Ovary (tissue), 9 donors: ENCODE measurements around the gene SGPP1. TPM values are rescaled to one million over a fixed set of nuclear protein-coding genes. Genes with fewer than 3 reads are reported as not detected.
"Not testable (repeated sequence)": the region's sequence is repeated elsewhere in the genome, so short reads cannot be mapped to it uniquely, and the experiment has no call there.

ENCODE experiments used
- DNase-seq, 5 donors: peaks; one replicate each; pipeline ENCODE4 v3.0.0-alpha.2; 2019 to 2020
- H3K27ac ChIP-seq, 2 donors: fragments of 200-600 bp; one replicate each; pipeline versions ENCODE4 v1.5.1 to v1.8.0; 2019 to 2022
- H3K27me3 ChIP-seq: fragments of 200-600 bp; one replicate; pipeline ENCODE4 v1.8.0; 2022
- H3K36me3 ChIP-seq: fragments of 200-600 bp; sonication (generic); one replicate; pipeline ENCODE4 v1.5.1; 2019
- H3K4me1 ChIP-seq: one replicate; pipeline ENCODE4 v1.8.1; 2013; ENCODE audit warnings: mild to moderate bottlenecking, moderate library complexity; ENCODE audit not compliant: insufficient read depth
- H3K4me3 ChIP-seq: fragments of 200-600 bp; sonication (generic); one replicate; pipeline ENCODE4 v1.5.1; 2017
- H3K9me3 ChIP-seq, 2 donors: fragments of 200-600 bp in 1 of 2; sonication (generic) in 1 of 2; one replicate each; pipeline versions ENCODE4 v1.5.1 to v1.8.1; 2013 to 2019; ENCODE audit warnings: mild to moderate bottlenecking in 1 of 2, moderate library complexity in 1 of 2
- EP300 ChIP-seq: sonication (generic); formaldehyde crosslinking; IDR thresholded peaks from one replicate; pipeline ENCODE4 v1.6.1; 2017; ENCODE audit warnings: antibody characterized with exemption
- POLR2A ChIP-seq: fragments of 450-650 bp; IDR thresholded peaks from one replicate; pipeline ENCODE4 v1.6.1; 2017; ENCODE audit warnings: antibody characterized with exemption, mild to moderate bottlenecking, moderate library complexity
- WGBS, 3 donors: extraction: QIAGEN DNeasy Blood & Tissue Kit in 1 of 3; methylation state at CpG; one replicate each; pipeline versions ENCODE4 v1.1.5 to v1.1.7; 2013 to 2017; 5-methylcytosine and 5-hydroxymethylcytosine counted together
- intact Hi-C, 4 donors: fragments of 100-400 bp; cut with DNase I; formaldehyde crosslinking; loops; one replicate each; pipeline versions ENCODE4 v1.11.0 to v1.15.1; 2022 to 2023
- polyA plus RNA-seq, 2 donors: library from polyadenylated mRNA; stranded (reverse); fragments of 200-250 nt in 1 of 2; fragments of 350-450 nt in 1 of 2; fragmentation: Illumina TruSeq in 1 of 2; extraction: RNeasy Lipid Tissue Mini Kit (QIAGEN cat#74804) in 1 of 2; gene quantifications; one replicate each; pipeline ENCODE4 v1.2.3, GENCODE V29; 2013 to 2014
- total RNA-seq, 7 donors: library from RNA; depleted of rRNA in 2 of 7; stranded (reverse); fragments of >200 nt in 2 of 7; fragmentation: NEBNext Ultra II Directional in 3 of 7; extraction: Animal tissue kit (Norgen Biotek cat#: 25700) in 3 of 7; gene quantifications; one replicate each; pipeline versions ENCODE4 v1.1.0 to v1.2.4, GENCODE V29; 2016 to 2023
- TF ChIP-seq, protein P1 (sequence below), 3 donors: fragments of 450-650 bp in 2 of 3; fragments of 200-600 bp in 1 of 3; IDR thresholded peaks; one replicate each; pipeline versions ENCODE4 v1.5.1 to v1.8.0; 2016 to 2022; ENCODE audit warnings: antibody characterized with exemption in 3 of 3, mild to moderate bottlenecking in 1 of 3
- donor health status: DM: no; HTN: no; CAD: no; lungs with moderate emphysema.
- donor health status: DM: no; HTN: no; CAD: no.
- donor health status: Bipolar disorder and iron deficiency.
- donor health status: DM: yes; HTN: yes; CAD: no.
- donor health status: DM: no; HTN: no; CAD: no.
- donor health status: DM: yes; HTN: yes; CAD: no.

The SGPP1 gene
- total and polyA plus RNA-seq, 9 donors, result 7.6 to 18.4 (median 14.4) TPM

DNA sequence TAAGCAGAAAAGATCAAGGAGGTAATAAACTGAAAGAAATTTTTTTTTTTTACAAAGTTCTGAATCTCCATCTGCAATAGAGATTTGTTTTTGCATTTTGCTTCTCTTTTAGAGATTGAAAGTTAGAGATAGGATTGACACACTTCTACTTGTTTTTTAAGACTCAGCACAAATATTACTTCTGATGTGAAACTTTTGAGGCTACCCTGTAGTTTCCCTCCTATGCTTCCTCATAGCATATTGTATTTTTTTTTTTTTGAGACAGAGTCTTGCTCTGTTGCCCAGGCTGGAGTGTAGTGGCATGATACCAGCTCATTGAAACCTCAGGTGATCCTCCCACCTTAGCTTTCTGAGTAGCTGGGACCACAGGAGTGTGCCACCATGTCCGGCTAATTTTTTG, 32.1 kb upstream of the SGPP1 start:
- intact Hi-C loops, result no loop called here
- Histone ChIP-seq H3K27me3 (no peaks in the 10 kb centered on the region), H3K4me1 (no peaks in the 10 kb centered on the region), H3K27ac (no peak overlapping the region), H3K9me3 (no peaks in the 10 kb centered on the region), H3K4me3 (no peak overlapping the region), H3K36me3 (no peaks in the 10 kb centered on the region)
- DNase-seq, result no peak
- 93 to 100% (median 96%) methylated on average over 1 of the region's 1 CpG for WGBS, 3 donors
- TF ChIP-seq EP300 (no peak), POLR2A (no peak)
- TF ChIP-seq, protein P1, sequence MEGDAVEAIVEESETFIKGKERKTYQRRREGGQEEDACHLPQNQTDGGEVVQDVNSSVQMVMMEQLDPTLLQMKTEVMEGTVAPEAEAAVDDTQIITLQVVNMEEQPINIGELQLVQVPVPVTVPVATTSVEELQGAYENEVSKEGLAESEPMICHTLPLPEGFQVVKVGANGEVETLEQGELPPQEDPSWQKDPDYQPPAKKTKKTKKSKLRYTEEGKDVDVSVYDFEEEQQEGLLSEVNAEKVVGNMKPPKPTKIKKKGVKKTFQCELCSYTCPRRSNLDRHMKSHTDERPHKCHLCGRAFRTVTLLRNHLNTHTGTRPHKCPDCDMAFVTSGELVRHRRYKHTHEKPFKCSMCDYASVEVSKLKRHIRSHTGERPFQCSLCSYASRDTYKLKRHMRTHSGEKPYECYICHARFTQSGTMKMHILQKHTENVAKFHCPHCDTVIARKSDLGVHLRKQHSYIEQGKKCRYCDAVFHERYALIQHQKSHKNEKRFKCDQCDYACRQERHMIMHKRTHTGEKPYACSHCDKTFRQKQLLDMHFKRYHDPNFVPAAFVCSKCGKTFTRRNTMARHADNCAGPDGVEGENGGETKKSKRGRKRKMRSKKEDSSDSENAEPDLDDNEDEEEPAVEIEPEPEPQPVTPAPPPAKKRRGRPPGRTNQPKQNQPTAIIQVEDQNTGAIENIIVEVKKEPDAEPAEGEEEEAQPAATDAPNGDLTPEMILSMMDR (IDR thresholded peaks at IDR 0.05), result no peak

DNA sequence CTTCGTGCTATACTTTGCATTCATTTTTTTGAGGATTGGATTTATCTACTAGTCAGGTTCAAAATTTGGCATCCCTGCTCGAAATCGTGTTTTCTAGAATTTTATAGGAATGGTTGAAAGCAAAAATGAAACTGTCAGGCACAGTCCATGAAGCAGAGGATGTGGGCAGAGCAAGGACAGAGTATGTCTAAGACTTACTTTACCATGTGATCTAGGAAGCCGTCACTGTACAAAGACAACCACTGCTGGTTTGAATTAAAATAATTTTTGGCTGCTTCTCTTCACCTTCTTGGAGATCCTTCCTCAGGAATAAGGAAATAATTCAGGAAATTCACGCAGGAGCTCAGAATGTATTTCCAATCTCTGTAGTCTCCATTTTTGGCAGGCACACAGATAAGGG, 31.6 kb upstream of the SGPP1 start:
- DNase-seq, result no peak
- H3K36me3 ChIP-seq, result no peaks in the 10 kb centered on the region
- intact Hi-C loops, result no loop called here
- H3K4me3 ChIP-seq, result no peak overlapping the region
- H3K4me1 ChIP-seq, result no peaks in the 10 kb centered on the region
- WGBS, 3 donors, result 14 to 16% (median 15%) methylated on average over 5 of the region's 5 CpGs
- H3K27ac ChIP-seq, result no peak overlapping the region
- H3K9me3 ChIP-seq, result no peaks in the 10 kb centered on the region
- no peaks in the 10 kb centered on the region for H3K27me3 ChIP-seq
- TF ChIP-seq EP300 (no peak), POLR2A (no peak)
- TF ChIP-seq, protein P1 (IDR thresholded peaks at IDR 0.05), result no peak

DNA sequence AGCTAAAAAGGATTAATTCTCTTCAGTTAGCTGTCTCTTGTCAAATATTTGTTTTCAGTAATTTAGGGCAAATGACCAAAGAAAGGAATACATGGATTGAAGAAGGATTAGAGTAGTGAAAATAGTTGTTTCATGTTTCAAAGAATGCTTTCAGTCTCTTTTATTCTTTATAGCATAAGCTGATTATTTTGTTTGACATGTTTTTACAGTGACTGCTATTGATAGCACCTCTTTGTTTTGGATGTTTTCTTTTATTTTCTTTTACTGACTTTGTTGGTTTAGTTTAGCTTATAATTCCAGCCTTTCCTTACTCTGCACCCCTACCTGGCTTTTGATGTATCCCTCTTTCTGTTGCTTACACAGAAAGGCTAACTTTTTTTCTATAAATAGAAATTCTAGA, 29.3 kb upstream of the SGPP1 start:
- no peaks in the 10 kb centered on the region for H3K36me3 ChIP-seq
- intact Hi-C loops, result no loop called here
- H3K9me3 ChIP-seq, result no peaks in the 10 kb centered on the region
- no peak for DNase-seq
- H3K27ac ChIP-seq, result no peak overlapping the region
- TF ChIP-seq POLR2A, result no peak
- TF ChIP-seq, protein P1 (IDR thresholded peaks at IDR 0.05), result no peak
- TF ChIP-seq EP300, result no peak
- H3K4me3 ChIP-seq, result no peak overlapping the region
- H3K4me1 ChIP-seq, result no peaks in the 10 kb centered on the region
- no peaks in the 10 kb centered on the region for H3K27me3 ChIP-seq

DNA sequence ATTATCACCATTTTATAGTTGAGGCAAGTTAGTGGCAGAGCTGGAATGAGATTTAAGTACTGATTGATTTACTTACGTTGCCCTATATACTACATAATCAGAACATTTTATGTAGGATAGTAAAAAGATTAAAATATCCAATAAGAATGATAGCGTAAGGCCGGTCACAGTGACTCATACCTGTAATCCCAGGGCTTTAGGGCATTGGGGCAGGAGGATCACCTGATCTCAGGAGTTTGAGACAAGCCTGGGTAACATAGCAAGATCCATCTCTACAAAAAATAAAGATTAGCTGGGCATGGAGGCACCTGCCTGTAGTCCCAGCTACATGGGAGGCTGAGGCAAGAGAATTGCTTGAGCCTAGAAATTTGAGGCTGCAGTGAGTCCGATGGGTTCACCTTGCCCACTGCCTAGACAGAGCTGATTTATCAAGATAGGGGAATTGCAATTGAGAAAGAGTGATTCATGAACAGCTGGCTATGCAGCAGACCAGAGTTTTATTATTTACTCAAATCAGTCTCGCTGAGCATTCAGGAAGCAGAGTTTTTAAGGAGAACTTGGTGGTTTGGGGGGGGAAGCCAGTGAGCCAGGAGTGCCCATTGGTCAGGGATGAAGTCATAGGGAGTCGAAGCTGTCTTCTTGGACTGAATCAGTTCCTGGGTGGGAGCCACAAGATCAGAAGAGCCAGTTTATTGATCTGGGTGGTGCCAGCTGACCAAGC, 24.7 kb upstream of the SGPP1 start:
- Histone ChIP-seq H3K9me3 (no peaks in the 10 kb centered on the region), H3K4me1 (no peaks in the 10 kb centered on the region), H3K27ac (no peak overlapping the region), H3K4me3 (no peak overlapping the region), H3K36me3 (no peaks in the 10 kb centered on the region), H3K27me3 (no peaks in the 10 kb centered on the region)
- no peak for DNase-seq
- TF ChIP-seq, protein P1 (IDR thresholded peaks at IDR 0.05), result no peak
- TF ChIP-seq POLR2A, result no peak
- TF ChIP-seq EP300, result no peak
- 78 to 90% (median 84%) methylated on average over 6 of the region's 6 CpGs for WGBS, 3 donors
- intact Hi-C loops, result no loop called here

DNA sequence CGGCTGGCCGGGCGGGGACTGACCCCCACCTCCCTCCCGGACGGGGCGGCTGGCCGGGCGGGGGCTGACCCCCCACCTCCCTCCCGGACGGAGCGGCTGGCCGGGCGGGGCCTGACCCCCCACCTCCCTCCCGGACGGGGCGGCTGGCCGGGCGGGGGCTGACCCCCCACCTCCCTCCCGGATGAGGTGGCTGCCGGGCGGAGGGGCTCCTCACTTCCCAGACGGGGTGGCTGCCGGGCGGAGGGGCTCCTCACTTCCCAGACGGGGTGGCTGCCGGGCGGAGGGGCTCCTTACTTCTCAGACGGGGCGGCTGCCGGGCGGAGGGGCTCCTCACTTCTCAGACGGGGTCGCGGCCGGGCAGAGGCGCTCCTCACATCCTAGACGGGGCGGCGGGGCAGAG, 23.2 kb upstream of the SGPP1 start:
- 80 to 94% (median 89%) methylated on average over 4 to 39 of the region's 39 CpGs for WGBS, 3 donors

More for the DNA sequence above, 23.2 kb upstream of the SGPP1 start:
- H3K36me3 ChIP-seq, H3K27me3 ChIP-seq, H3K27ac ChIP-seq, H3K9me3 ChIP-seq, H3K4me1 ChIP-seq, H3K4me3 ChIP-seq, DNase-seq, intact Hi-C loops: not testable (repeated sequence)
